ENCODE results near the gene MRI1.
"Not testable (repeated sequence)": the region's sequence is repeated elsewhere in the genome, so short reads cannot be mapped to it uniquely, and the experiment has no call there.

Gene MRI1

GRCh38 chr19:13762635-13763235 lies 1.6 kb upstream of the MRI1 start:
- DNase-seq: no peak

GRCh38 chr19:13763265-13763664 lies 1.1 kb upstream of the MRI1 start:
- no peak for DNase-seq

GRCh38 chr19:13764821-13765394 lies 586 bp downstream of the MRI1 start:
- DNase-seq: no peak

- no peak for DNase-seq
These were observed 1.2 kb downstream of the MRI1 start for GRCh38 chr19:13765395-13766094.

GRCh38 chr19:13766095-13766481 lies 1.8 kb downstream of the MRI1 start:
- no peak for DNase-seq

- no peak for DNase-seq
These were observed 4.2 kb downstream of the MRI1 start for GRCh38 chr19:13768510-13768909.

GRCh38 chr19:13770013-13770635 lies 5.8 kb downstream of the MRI1 start:
- no peak for DNase-seq

GRCh38 chr19:13774217-13775191 lies 10.2 kb downstream of the MRI1 start, which contains the start of gene C19orf53:
C19orf53 (plus strand) TSS chr19:13774456; CDS start chr19:13774478, 22 bp downstream.
- peak; percentile 75 for DNase-seq

- no peak for DNase-seq
These were observed 14.1 kb downstream of the MRI1 start for GRCh38 chr19:13778398-13778797.

GRCh38 chr19:13778847-13779246 lies 14.5 kb downstream of the MRI1 start:
- no peak for DNase-seq

- not testable (repeated sequence) for DNase-seq
These were observed 15.5 kb downstream of the MRI1 start for GRCh38 chr19:13779794-13780193.

- no peak for DNase-seq
These were observed 17.2 kb downstream of the MRI1 start for GRCh38 chr19:13781547-13781946.

- DNase-seq: no peak
These were observed 18.2 kb downstream of the MRI1 start for GRCh38 chr19:13782537-13782936.

- DNase-seq: no peak
These were observed 19.5 kb downstream of the MRI1 start for GRCh38 chr19:13783565-13784500.

GRCh38 chr19:13784731-13785452 lies 20.6 kb downstream of the MRI1 start:
- peak; percentile 60 for DNase-seq

GRCh38 chr19:13788991-13789390 lies 24.7 kb downstream of the MRI1 start:
- DNase-seq: peak; percentile 68

- peak; percentile 79 for DNase-seq
These were observed 26.0 kb downstream of the MRI1 start for GRCh38 chr19:13790354-13790753.

GRCh38 chr19:13793317-13793716 lies 29.0 kb downstream of the MRI1 start:
- not testable (repeated sequence) for DNase-seq

- DNase-seq: no peak
These were observed 30.1 kb downstream of the MRI1 start for GRCh38 chr19:13794398-13794756.

- peak; percentile 98 for DNase-seq
These were observed 30.7 kb downstream of the MRI1 start, which contains the start of gene ZSWIM4 for GRCh38 chr19:13794757-13795589. ZSWIM4 (plus strand) TSS chr19:13795443; CDS start chr19:13795649, 206 bp downstream.

All from NK-92 treated with Interleukin-12 subunit alpha and Interleukin-12 subunit beta, amount 100 ng/mL, for 24 hours (cell line).